Ishikawa (cell line): ENCODE results near the gene CPM.

ENCODE experiments used
- CEBPB ChIP-seq: IDR thresholded peaks from 2 replicates; pipeline ENCODE4 v1.6.1; 2012
- CREB1 ChIP-seq: IDR thresholded peaks from 2 replicates; pipeline ENCODE4 v1.6.1; 2012; ENCODE audit warnings: low read depth
- EP300 ChIP-seq: IDR thresholded peaks from 2 replicates; pipeline ENCODE4 v1.6.1; 2012; ENCODE audit warnings: borderline replicate concordance
- FOXM1 ChIP-seq: IDR thresholded peaks from 2 replicates; pipeline ENCODE4 v1.6.1; 2012; ENCODE audit warnings: low read depth, borderline replicate concordance
- NFIC ChIP-seq: IDR thresholded peaks from 2 replicates; pipeline ENCODE4 v1.6.1; 2012
- RAD21 ChIP-seq: IDR thresholded peaks from 2 replicates; pipeline ENCODE4 v1.6.1; 2012; ENCODE audit warnings: low read depth
- TAF1 ChIP-seq: IDR thresholded peaks from 2 replicates; pipeline ENCODE4 v1.6.1; 2012; ENCODE audit warnings: low read depth, mild to moderate bottlenecking
- TEAD4 ChIP-seq: IDR thresholded peaks from 2 replicates; pipeline ENCODE4 v1.6.1; 2012
- YY1 ChIP-seq: IDR thresholded peaks from 2 replicates; pipeline ENCODE4 v1.6.1; 2012; ENCODE audit warnings: low read depth
- TF ChIP-seq, protein P1 (sequence below): IDR thresholded peaks from 2 replicates; pipeline ENCODE4 v1.6.1; 2012; ENCODE audit warnings: low read depth, mild to moderate bottlenecking
- TF ChIP-seq, protein P2 (sequence below): IDR thresholded peaks from 2 replicates; pipeline ENCODE4 v1.6.1; 2012
- TF ChIP-seq, protein P3 (sequence below): IDR thresholded peaks from 2 replicates; pipeline ENCODE4 v1.6.1; 2012

DNA sequence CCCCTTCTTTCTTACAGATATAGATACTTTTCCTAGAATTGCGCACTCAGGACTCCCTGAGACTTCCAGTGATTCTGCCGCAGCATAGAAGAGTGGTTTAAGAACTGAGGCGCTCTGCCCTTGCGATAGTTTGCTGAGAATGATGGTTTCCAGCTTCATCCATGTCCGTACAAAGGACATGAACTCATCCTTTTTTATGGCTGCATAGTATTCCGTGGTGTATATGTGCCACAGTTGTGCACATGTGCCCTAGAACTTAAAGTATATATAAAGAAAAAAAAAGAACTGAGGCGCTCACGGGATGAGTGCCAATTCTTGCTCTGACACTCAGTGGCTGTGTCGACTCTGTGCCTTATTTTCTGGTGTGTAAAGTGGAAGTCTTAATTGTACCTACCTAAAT is 1.4 kb upstream of the CPM start:
- no peak for TF ChIP-seq YY1
- TF ChIP-seq, protein P1, sequence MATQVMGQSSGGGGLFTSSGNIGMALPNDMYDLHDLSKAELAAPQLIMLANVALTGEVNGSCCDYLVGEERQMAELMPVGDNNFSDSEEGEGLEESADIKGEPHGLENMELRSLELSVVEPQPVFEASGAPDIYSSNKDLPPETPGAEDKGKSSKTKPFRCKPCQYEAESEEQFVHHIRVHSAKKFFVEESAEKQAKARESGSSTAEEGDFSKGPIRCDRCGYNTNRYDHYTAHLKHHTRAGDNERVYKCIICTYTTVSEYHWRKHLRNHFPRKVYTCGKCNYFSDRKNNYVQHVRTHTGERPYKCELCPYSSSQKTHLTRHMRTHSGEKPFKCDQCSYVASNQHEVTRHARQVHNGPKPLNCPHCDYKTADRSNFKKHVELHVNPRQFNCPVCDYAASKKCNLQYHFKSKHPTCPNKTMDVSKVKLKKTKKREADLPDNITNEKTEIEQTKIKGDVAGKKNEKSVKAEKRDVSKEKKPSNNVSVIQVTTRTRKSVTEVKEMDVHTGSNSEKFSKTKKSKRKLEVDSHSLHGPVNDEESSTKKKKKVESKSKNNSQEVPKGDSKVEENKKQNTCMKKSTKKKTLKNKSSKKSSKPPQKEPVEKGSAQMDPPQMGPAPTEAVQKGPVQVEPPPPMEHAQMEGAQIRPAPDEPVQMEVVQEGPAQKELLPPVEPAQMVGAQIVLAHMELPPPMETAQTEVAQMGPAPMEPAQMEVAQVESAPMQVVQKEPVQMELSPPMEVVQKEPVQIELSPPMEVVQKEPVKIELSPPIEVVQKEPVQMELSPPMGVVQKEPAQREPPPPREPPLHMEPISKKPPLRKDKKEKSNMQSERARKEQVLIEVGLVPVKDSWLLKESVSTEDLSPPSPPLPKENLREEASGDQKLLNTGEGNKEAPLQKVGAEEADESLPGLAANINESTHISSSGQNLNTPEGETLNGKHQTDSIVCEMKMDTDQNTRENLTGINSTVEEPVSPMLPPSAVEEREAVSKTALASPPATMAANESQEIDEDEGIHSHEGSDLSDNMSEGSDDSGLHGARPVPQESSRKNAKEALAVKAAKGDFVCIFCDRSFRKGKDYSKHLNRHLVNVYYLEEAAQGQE = no peak
- no peak for TF ChIP-seq CREB1
- no peak for TF ChIP-seq CEBPB
- no peak for TF ChIP-seq FOXM1
- no peak for TF ChIP-seq EP300
- no peak for TF ChIP-seq RAD21
- no peak for TF ChIP-seq TAF1
- TF ChIP-seq TEAD4 = no peak
- TF ChIP-seq NFIC = no peak
- TF ChIP-seq, protein P2, sequence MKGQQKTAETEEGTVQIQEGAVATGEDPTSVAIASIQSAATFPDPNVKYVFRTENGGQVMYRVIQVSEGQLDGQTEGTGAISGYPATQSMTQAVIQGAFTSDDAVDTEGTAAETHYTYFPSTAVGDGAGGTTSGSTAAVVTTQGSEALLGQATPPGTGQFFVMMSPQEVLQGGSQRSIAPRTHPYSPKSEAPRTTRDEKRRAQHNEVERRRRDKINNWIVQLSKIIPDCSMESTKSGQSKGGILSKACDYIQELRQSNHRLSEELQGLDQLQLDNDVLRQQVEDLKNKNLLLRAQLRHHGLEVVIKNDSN = no peak
- TF ChIP-seq, protein P3, sequence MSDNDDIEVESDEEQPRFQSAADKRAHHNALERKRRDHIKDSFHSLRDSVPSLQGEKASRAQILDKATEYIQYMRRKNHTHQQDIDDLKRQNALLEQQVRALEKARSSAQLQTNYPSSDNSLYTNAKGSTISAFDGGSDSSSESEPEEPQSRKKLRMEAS = no peak
